Panc1 (cell line): ENCODE results near the gene CLDN7. TPM values are rescaled to one million over a fixed set of nuclear protein-coding genes. Genes with fewer than 3 reads are reported as not detected.

ENCODE experiments used
- ATAC-seq: fragments of 200-7000 bp; cut with Tn5 transposase; 2 replicates; pipeline ENCODE4 v1.9.1; 2020; ENCODE audit warnings: mild to moderate bottlenecking, moderate library complexity
- BruUV-seq: library from RNA; stranded (reverse); fragments of 400-500 nt; replicated peaks from 2 replicates; lab custom pipeline; 2021; lab: Mats Ljungman, UMichigan
- CTCF ChIA-PET: fragments of 300-600 bp; sonication (Branson Sonifier 250); formaldehyde crosslinking; loops from one replicate; lab custom pipeline; 2022; ENCODE audit warnings: antibody characterized with exemption; lab: Charles Lee
- POLR2A ChIA-PET: fragments of 300-600 bp; sonication (Branson Sonifier 250); formaldehyde crosslinking; loops from one replicate; lab custom pipeline; 2022; ENCODE audit warnings: antibody characterized with exemption; lab: Charles Lee
- DNase-seq: peaks from one replicate; pipeline ENCODE4 v3.0.0-alpha.2; 2010; ENCODE audit warnings: low read depth, low spot score
- H3K27ac ChIP-seq: 2 replicates; pipeline ENCODE4 v1.5.1; 2011; ENCODE audit warnings: mild to moderate bottlenecking, low read length, inconsistent platforms
- H3K27me3 ChIP-seq: fragments of 200-500 bp; sonication (Bioruptor generic); 2 replicates; pipeline ENCODE4 v1.6.0; 2014; ENCODE audit warnings: low read length, inconsistent platforms; ENCODE audit not compliant: control insufficient read depth, insufficient read depth
- H3K36me3 ChIP-seq: fragments of 200-500 bp; sonication (Bioruptor generic); 2 replicates; pipeline ENCODE4 v1.5.1; 2014; ENCODE audit warnings: inconsistent platforms, mild to moderate bottlenecking, low read length, moderate library complexity; ENCODE audit not compliant: control insufficient read depth, insufficient read depth
- H3K4me1 ChIP-seq: 2 replicates; pipeline ENCODE4 v1.5.1; 2011; ENCODE audit warnings: inconsistent platforms, mild to moderate bottlenecking, low read length, moderate library complexity; ENCODE audit not compliant: control insufficient read depth, insufficient read depth
- H3K4me3 ChIP-seq, 2 experiments: 2 replicates each; pipeline ENCODE4 v1.5.1; 2011 to 2012; ENCODE audit warnings: low read depth in 2 of 2, low read length in 2 of 2, mild to moderate bottlenecking in 2 of 2, inconsistent platforms in 1 of 2, moderate library complexity in 1 of 2
- H3K9me3 ChIP-seq: fragments of 200-500 bp; sonication (Bioruptor generic); 2 replicates; pipeline ENCODE4 v1.5.1; 2014; ENCODE audit warnings: low read depth, mild to moderate bottlenecking, inconsistent platforms, low read length, moderate library complexity; ENCODE audit not compliant: control insufficient read depth, insufficient read depth
- POLR2AphosphoS5 ChIP-seq: IDR thresholded peaks from 2 replicates; pipeline ENCODE4 v1.6.1; 2012; ENCODE audit warnings: mild to moderate bottlenecking, low read depth, low read length, moderate library complexity
- SIN3A ChIP-seq: IDR thresholded peaks from 2 replicates; pipeline ENCODE4 v1.6.1; 2012; ENCODE audit warnings: low read depth, mild to moderate bottlenecking, low read length, moderate library complexity, borderline replicate concordance; ENCODE audit not compliant: insufficient read depth
- TCF7L2 ChIP-seq: IDR thresholded peaks from 2 replicates; pipeline ENCODE4 v1.6.1; 2011; ENCODE audit warnings: mild to moderate bottlenecking, low read depth, low read length, inconsistent platforms
- in situ Hi-C: cut with HindIII; loops from 2 replicates; pipeline ENCODE4 v1.10.0; 2016; ENCODE audit warnings: low sequenced_read_pairs, low pct_unique_long_range_greater_than_20kb
- intact Hi-C: fragments of 100-400 bp; cut with micrococcal nuclease; formaldehyde crosslinking; loops from one replicate; pipeline ENCODE4 v1.10.0; 2022; ENCODE audit not compliant: unreplicated experiment
- total RNA-seq: library from RNA; stranded (reverse); gene quantifications from one replicate; pipeline ENCODE4 v1.2.1, GENCODE V29; 2021; ENCODE audit not compliant: unreplicated experiment
- TF ChIP-seq, protein P1 (sequence below): fragments of 450-650 bp; IDR thresholded peaks from 2 replicates; pipeline ENCODE4 v1.5.1; 2017; ENCODE audit warnings: mild to moderate bottlenecking
- TF ChIP-seq, protein P2 (sequence below), 2 experiments: IDR thresholded peaks; 2 replicates each; pipeline ENCODE4 v1.6.1; 2011 to 2012; ENCODE audit warnings: low read depth in 2 of 2, control low read depth in 1 of 2, low read length in 1 of 2, mild to moderate bottlenecking in 1 of 2, moderate library complexity in 1 of 2; ENCODE audit not compliant: insufficient read depth in 1 of 2

The CLDN7 gene
- total RNA-seq, 1 experiment from 2014 or later: 43.1 TPM

DNA sequence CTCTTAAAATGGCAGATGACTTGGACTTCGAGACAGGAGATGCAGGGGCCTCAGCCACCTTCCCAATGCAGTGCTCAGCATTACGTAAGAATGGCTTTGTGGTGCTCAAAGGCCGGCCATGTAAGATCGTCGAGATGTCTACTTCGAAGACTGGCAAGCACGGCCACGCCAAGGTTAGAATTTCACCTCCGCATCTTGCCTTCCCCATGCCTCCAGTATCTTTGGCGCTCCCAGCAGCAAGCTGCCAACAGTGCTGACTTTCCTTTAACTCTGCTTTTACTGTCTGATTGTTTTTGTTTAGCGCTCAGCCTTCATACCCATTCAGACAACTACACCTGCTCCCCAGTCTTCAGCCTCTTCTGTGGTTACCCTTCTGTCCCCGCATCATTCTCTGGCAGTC lies 47.4 kb upstream of the CLDN7 start:
- no peak for ATAC-seq
- Histone ChIP-seq H3K4me3 (peak overlapping the region; percentile 86 to 92), H3K36me3 (peaks cover 25% of the 10 kb centered on the region), H3K9me3 (no peaks in the 10 kb centered on the region), H3K27me3 (no peaks in the 10 kb centered on the region), H3K4me1 (peaks cover 42% of the 10 kb centered on the region), H3K27ac (peak overlapping the region; percentile 11; the same call in 1 of the 2 replicates)
- ChIA-PET POLR2A (no interaction called here), CTCF (no interaction called here)
- BruUV-seq: no TSS peak
- intact Hi-C loops (no loop called here), in situ Hi-C loops (no loop called here)
- TF ChIP-seq, protein P1, sequence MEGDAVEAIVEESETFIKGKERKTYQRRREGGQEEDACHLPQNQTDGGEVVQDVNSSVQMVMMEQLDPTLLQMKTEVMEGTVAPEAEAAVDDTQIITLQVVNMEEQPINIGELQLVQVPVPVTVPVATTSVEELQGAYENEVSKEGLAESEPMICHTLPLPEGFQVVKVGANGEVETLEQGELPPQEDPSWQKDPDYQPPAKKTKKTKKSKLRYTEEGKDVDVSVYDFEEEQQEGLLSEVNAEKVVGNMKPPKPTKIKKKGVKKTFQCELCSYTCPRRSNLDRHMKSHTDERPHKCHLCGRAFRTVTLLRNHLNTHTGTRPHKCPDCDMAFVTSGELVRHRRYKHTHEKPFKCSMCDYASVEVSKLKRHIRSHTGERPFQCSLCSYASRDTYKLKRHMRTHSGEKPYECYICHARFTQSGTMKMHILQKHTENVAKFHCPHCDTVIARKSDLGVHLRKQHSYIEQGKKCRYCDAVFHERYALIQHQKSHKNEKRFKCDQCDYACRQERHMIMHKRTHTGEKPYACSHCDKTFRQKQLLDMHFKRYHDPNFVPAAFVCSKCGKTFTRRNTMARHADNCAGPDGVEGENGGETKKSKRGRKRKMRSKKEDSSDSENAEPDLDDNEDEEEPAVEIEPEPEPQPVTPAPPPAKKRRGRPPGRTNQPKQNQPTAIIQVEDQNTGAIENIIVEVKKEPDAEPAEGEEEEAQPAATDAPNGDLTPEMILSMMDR: no peak
- TF ChIP-seq POLR2AphosphoS5 (no peak), TCF7L2 (no peak), SIN3A (no peak)
- TF ChIP-seq, protein P2, sequence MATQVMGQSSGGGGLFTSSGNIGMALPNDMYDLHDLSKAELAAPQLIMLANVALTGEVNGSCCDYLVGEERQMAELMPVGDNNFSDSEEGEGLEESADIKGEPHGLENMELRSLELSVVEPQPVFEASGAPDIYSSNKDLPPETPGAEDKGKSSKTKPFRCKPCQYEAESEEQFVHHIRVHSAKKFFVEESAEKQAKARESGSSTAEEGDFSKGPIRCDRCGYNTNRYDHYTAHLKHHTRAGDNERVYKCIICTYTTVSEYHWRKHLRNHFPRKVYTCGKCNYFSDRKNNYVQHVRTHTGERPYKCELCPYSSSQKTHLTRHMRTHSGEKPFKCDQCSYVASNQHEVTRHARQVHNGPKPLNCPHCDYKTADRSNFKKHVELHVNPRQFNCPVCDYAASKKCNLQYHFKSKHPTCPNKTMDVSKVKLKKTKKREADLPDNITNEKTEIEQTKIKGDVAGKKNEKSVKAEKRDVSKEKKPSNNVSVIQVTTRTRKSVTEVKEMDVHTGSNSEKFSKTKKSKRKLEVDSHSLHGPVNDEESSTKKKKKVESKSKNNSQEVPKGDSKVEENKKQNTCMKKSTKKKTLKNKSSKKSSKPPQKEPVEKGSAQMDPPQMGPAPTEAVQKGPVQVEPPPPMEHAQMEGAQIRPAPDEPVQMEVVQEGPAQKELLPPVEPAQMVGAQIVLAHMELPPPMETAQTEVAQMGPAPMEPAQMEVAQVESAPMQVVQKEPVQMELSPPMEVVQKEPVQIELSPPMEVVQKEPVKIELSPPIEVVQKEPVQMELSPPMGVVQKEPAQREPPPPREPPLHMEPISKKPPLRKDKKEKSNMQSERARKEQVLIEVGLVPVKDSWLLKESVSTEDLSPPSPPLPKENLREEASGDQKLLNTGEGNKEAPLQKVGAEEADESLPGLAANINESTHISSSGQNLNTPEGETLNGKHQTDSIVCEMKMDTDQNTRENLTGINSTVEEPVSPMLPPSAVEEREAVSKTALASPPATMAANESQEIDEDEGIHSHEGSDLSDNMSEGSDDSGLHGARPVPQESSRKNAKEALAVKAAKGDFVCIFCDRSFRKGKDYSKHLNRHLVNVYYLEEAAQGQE (IDR thresholded peaks at IDR 0.05; ENCODE audit: insufficient read depth in 1 of 2, low read depth in 2 of 2, low read length in 1 of 2): no peak
- DNase-seq: no peak

GRCh38 chr17:7308625-7309433 lies 46.6 kb upstream of the CLDN7 start:
- intact Hi-C loops (no loop called here), in situ Hi-C loops (no loop called here)
- TF ChIP-seq, protein P1: no peak
- TF ChIP-seq, protein P2 (IDR thresholded peaks at IDR 0.05; ENCODE audit: insufficient read depth in 1 of 2, low read depth in 2 of 2, low read length in 1 of 2): peak in 1 of 2 experiments; percentile 39; a peak in 1 of 4 replicates
- TF ChIP-seq POLR2AphosphoS5 (peak; percentile 46), TCF7L2 (no peak), SIN3A (no peak)
- BruUV-seq: TSS peak; percentile 83
- Histone ChIP-seq H3K36me3 (peaks cover 22% of the 10 kb centered on the region), H3K9me3 (no peaks in the 10 kb centered on the region), H3K27me3 (no peaks in the 10 kb centered on the region), H3K4me3 (peak overlapping the region; percentile 86 to 92), H3K4me1 (peaks cover 42% of the 10 kb centered on the region), H3K27ac (peak overlapping the region; percentile 93)
- ChIA-PET POLR2A (interaction anchor here (0.7 to 0.9 kb wide), 2 partner anchors 15 to 21 kb away, joined by 3 read pairs; partner anchors contain the start of gene NEURL4), CTCF (no interaction called here)
- peak; percentile 58 for ATAC-seq
- DNase-seq: no peak
